ENCODE results near the gene NECAB2. TPM values are rescaled to one million over a fixed set of nuclear protein-coding genes. Genes with fewer than 3 reads are reported as not detected.

The NECAB2 gene
- total and polyA plus RNA-seq, 2 donors: 0.20 to 1.0 TPM

DNA sequence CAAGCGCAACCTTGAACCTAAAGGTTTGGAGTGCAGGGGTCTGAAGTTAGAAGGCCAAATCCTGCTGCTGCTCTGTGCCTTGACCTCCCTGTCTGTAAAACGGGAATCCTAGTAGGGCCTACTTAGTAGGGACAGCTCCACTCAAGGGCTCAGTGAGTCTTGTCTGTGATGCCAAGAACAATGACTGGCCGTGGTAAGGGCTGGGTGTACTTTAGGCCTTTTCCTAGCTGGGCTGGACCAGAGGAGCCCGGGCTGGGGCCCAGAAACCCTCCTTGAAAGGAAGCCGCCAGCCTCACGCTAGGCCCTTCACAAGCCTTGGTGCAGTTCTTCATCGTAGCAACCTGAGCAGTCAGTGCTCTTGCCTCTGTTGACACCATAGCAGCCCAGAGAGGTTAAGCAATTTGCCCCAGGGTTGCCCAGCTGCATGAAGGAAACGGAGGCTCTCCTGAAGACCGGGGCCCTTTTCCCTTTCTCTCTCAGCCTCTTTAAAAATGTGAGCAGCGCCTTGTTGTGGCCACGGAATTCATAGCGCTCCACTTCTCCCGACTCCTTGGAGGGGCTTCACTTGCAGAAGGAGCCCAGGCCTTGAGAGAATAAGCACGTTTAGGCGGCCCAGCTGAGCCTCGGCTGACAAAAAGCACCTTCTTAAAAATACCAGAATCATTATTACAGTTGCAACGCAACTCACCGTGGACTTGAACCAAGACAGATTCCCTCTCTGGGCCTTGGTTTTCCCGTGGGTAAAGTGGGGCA is 4.4 kb downstream of the NECAB2 start:
- Histone ChIP-seq H3K27ac (ENCODE audit: low read depth) (no peak overlapping the region), H3K4me1 (ENCODE audit: insufficient read depth) (no peaks in the 10 kb centered on the region), H3K36me3 (ENCODE audit: insufficient read depth) (no peaks in the 10 kb centered on the region), H3K4me3 (ENCODE audit: low read depth, low read length) (no peak overlapping the region)
- DNase-seq (ENCODE audit: extremely low spot score): no peak
- WGBS: 83% methylated on average over 19 of the region's 19 CpGs

DNA sequence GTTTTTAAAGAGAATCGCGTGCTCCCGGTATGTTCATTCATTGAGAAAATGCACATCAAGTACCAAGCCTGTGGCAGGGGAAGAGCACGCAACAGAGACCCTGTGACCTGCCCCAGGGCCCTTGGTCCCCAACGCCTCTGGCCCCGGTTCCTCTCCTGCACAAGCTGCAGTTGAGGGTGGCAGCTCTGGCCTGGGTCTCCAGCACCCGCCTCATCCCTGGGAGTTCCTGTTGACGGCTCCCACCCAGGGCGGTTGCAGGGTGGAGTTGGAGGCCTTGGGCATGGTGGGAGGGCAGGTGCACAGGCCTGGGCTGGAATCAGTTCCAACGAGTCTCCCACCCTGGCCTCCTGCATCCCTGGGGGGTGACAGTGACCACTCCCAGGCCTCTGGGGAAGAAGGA is 5.0 kb downstream of the NECAB2 start:
- no peak overlapping the region for H3K4me3 ChIP-seq (ENCODE audit: low read depth, low read length)
- H3K27ac ChIP-seq (ENCODE audit: low read depth): no peak overlapping the region
- DNase-seq (ENCODE audit: extremely low spot score): no peak
- no peaks in the 10 kb centered on the region for H3K4me1 ChIP-seq (ENCODE audit: insufficient read depth)
- H3K36me3 ChIP-seq (ENCODE audit: insufficient read depth): no peaks in the 10 kb centered on the region
- 82% methylated on average over 10 of the region's 10 CpGs for WGBS

DNA sequence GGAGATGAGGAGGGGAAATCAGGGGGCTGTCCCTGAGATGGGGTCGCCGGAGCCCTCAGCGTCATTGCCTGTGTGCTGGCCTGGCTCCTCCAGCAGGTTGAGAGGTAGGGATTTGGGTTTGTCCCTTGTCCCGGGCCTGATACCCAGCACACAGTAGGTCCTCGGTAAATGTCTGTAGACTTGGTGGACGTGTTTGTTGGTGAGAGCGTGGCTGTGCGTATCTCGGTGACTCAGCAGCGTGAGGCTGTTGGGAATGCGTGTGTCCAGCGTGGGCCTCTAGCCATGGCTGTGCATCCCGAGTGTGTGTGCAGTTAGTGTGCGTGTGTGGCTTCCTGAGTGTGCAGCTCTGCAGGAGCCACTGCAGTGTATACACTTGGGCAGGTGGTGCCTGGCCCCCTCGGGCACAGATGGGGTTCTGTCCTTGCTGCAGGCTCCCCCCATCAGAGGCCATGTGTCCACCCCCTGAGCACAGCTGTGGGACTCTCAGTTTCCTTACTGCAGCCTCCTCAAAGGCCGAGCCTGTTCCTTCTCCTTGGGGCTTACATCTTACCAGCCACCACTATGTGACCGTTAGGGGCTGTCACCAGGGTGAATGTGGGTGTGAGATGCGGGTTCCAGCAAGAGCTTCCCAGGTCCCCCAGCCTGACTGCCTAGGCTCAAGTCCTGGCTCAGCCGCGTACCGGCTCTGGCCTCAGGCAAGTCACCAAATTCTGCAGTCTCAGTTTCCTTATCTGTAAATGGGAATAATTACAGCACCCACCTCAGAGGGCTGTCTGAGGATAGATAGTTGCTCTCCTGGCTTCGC is 5.7 kb downstream of the NECAB2 start:
- no peak for DNase-seq (ENCODE audit: extremely low spot score)
- 80% methylated on average over 22 of the region's 22 CpGs for WGBS
- Histone ChIP-seq H3K4me1 (ENCODE audit: insufficient read depth) (no peaks in the 10 kb centered on the region), H3K4me3 (ENCODE audit: low read depth, low read length) (no peak overlapping the region), H3K36me3 (ENCODE audit: insufficient read depth) (no peaks in the 10 kb centered on the region), H3K27ac (ENCODE audit: low read depth) (no peak overlapping the region)

DNA sequence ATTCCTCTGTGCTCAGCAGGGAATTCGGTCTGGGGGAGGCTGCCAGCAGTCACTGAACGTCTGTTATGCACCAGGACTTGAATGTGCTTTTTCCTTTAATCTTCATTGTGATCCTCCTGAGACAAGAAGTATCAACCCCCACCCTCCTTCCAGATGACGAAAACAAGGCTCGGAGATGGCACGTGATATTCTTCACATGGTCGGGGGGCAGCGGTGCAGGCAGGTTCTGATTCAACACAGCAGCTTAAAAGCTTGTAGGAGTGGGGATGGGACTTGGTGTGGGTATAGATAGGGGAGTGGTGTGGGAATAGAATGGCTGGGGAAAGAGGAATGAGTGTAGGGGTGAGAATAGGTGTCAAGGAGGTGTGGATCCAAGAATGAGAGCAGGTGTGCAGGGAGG is 6.4 kb downstream of the NECAB2 start:
- WGBS: 32% methylated on average over 7 of the region's 7 CpGs
- H3K4me1 ChIP-seq (ENCODE audit: insufficient read depth): no peaks in the 10 kb centered on the region
- no peak for DNase-seq (ENCODE audit: extremely low spot score)

DNA sequence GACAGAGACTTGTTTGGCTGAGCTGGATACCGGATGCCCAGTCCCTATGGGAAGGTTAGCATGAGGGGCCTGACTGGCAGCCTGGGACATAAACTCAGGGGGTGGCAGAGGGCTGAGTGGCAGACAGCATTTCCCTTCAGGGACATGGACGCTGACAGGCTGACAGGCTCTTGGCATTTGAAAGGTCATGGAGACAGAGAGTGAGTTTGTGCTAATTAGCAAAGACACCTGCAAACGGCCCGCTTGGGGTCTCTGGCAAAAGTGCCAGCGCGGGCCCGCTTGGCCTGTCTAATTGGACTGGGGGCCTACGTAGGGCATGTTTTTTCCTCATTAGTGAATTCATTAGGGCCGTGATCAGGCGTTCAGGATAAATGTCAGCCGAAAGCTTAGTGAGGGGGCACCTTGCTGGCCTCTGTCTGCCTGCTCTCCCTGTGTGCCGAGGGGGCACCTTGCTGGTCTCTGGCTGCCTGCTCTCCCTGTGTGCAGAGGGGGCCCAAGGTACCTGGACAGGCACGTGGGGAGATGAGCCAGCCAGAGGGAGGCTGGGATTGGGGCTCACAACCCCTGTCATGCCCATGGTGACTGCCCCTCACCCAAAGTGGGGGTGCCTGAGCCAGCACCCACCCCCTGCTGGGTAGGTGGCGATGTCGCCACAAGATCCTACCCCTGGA is 7.7 kb downstream of the NECAB2 start:
- Histone ChIP-seq H3K36me3 (ENCODE audit: insufficient read depth) (no peaks in the 10 kb centered on the region), H3K27ac (ENCODE audit: low read depth) (no peak overlapping the region), H3K4me3 (ENCODE audit: low read depth, low read length) (no peak overlapping the region), H3K4me1 (ENCODE audit: insufficient read depth) (no peaks in the 10 kb centered on the region)
- WGBS: 82% methylated on average over 15 of the region's 15 CpGs
- DNase-seq (ENCODE audit: extremely low spot score): no peak

More for the DNA sequence above, 6.4 kb downstream of the NECAB2 start:
- Histone ChIP-seq H3K27ac (ENCODE audit: low read depth) (no peak overlapping the region), H3K4me3 (ENCODE audit: low read depth, low read length) (no peak overlapping the region), H3K36me3 (ENCODE audit: insufficient read depth) (no peaks in the 10 kb centered on the region)

DNA sequence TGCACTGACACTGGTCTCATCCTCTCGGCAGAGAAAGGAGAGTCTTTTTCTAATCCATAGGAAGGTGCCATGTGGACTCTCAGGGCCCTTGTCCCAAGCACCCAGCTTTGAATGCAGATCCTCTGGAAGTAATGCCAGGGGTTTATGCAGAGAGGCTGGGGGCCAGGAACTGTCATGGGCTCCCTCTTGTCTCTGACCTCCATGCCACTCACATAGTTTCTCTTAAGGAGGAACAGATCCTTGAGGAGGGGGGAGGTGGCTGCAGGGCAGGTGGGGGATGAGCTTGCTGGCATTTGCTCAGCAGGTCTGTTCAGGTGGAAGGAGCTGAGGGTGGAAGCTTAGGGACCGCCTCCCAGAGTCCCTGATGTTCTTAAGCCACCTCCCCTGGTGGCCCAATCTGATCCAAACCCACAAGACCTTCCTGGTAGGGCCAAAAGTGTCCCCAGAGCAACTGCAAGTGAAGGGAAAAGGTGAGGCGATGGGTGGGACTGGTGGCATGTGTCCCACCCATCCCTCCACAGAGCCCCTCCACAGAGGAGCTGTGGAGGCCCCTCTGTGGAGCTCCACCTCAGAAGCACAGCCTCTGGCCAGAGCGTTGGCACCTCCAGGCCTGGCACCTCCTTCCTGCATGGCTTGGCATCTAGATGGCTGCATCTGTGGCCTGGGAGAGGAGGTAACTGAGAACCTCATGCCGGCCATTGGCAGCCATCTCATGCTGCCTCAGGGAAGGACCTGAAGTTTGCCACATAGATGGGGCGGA is 9.2 kb downstream of the NECAB2 start:
- no peaks in the 10 kb centered on the region for H3K36me3 ChIP-seq (ENCODE audit: insufficient read depth)
- H3K4me1 ChIP-seq (ENCODE audit: insufficient read depth): no peaks in the 10 kb centered on the region
- H3K4me3 ChIP-seq (ENCODE audit: low read depth, low read length): no peak overlapping the region
- WGBS: 83% methylated on average over 6 of the region's 6 CpGs
- H3K27ac ChIP-seq (ENCODE audit: low read depth): no peak overlapping the region
- no peak for DNase-seq (ENCODE audit: extremely low spot score)

DNA sequence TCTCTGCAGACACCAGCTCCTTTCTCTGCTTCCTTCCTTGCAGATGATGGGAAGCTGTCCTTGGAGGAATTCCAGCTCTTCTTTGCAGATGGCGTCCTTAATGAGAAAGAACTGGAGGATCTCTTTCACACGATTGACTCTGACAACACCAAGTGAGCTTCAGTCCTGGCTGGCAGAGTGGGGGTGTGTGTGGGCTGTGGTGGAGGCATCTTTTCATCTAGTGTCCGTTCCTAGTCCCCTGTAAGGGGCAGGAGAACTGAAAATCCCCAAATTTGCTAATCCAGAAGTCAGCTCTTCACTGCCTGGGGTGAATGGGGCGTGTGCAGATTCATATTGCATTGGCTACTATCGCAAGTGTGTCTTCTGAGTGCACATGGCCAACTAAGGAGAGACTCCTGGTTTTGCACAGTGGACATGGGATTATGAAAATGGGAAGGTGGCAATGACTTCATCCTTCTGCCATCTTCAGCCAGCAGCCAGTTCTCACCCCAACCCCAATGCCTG is 10.4 kb downstream of the NECAB2 start:
- Histone ChIP-seq H3K36me3 (ENCODE audit: insufficient read depth) (no peaks in the 10 kb centered on the region), H3K27ac (ENCODE audit: low read depth) (no peak overlapping the region), H3K4me3 (ENCODE audit: low read depth, low read length) (no peak overlapping the region), H3K4me1 (ENCODE audit: insufficient read depth) (no peaks in the 10 kb centered on the region)
- 86% methylated on average over 5 of the region's 5 CpGs for WGBS
- DNase-seq (ENCODE audit: extremely low spot score): no peak

DNA sequence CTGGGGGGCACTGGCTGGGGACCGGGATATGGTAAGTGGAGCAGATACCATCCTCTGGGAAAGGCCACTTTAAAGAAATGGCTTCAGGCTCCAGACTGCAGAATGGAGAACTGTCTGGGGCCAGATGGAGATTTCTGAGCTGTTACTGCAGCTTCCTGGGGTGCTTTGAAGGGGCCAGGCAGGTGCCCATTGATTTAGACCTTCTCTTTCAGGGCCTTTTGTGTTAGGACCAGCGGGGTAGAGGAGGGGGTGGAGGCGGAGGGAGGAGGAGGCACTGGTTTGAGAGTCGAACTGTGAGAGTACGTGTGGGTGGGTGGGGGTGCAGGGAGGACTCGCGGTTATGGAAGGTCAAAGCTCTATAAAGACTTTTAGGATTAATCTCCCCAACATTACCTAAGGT is 11.4 kb downstream of the NECAB2 start:
- Histone ChIP-seq H3K36me3 (ENCODE audit: insufficient read depth) (no peaks in the 10 kb centered on the region), H3K4me3 (ENCODE audit: low read depth, low read length) (no peak overlapping the region), H3K27ac (ENCODE audit: low read depth) (no peak overlapping the region), H3K4me1 (ENCODE audit: insufficient read depth) (no peaks in the 10 kb centered on the region)
- DNase-seq (ENCODE audit: extremely low spot score): no peak
- WGBS: 92% methylated on average over 7 of the region's 7 CpGs

DNA sequence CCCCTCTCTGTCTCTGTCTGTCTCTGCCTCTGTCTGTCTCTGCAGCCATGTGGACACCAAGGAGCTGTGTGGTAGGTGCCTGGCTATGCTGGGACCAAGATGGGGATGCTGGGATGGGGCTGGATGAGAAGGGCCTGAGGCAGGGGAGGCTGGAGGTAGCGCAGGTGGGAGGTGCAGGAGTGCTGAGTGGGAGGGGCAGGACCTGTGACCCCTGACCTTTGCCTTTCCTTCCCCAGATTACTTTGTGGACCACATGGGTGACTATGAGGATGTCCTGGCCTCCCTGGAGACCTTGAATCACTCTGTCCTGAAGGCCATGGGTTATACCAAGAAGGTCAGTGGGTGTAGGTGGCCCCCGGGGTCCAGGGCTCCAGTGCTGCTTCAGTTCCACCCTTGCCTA is 12.8 kb downstream of the NECAB2 start:
- no peaks in the 10 kb centered on the region for H3K4me1 ChIP-seq (ENCODE audit: insufficient read depth)
- no peak overlapping the region for H3K4me3 ChIP-seq (ENCODE audit: low read depth, low read length)
- H3K27ac ChIP-seq (ENCODE audit: low read depth): no peak overlapping the region
- no peaks in the 10 kb centered on the region for H3K36me3 ChIP-seq (ENCODE audit: insufficient read depth)
- DNase-seq (ENCODE audit: extremely low spot score): no peak
- WGBS: 96% methylated on average over 2 of the region's 2 CpGs

DNA sequence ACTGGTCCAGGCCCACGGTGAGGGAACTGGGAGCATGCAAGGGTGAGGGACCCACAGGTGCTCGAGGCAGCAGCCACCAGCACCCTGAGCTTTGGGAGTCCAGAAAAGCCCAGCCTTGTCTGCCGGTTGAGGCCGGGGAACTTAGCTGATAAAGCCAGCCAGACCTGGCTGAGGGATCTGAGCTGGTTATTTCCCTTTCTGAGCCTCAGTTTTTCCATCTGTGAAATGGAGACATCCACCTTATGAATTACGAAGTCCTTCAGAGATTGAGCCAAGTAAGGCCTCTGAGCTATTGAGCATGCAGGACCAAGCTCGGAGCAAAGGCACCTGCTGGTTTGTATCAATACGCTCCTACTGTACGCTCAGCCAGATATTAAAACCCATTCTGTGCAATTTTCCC is 13.8 kb downstream of the NECAB2 start:
- no peak overlapping the region for H3K27ac ChIP-seq (ENCODE audit: low read depth)
- WGBS: 96% methylated on average over 8 of the region's 8 CpGs
- no peaks in the 10 kb centered on the region for H3K36me3 ChIP-seq (ENCODE audit: insufficient read depth)
- no peaks in the 10 kb centered on the region for H3K4me1 ChIP-seq (ENCODE audit: insufficient read depth)
- H3K4me3 ChIP-seq (ENCODE audit: low read depth, low read length): no peak overlapping the region
- DNase-seq (ENCODE audit: extremely low spot score): no peak

DNA sequence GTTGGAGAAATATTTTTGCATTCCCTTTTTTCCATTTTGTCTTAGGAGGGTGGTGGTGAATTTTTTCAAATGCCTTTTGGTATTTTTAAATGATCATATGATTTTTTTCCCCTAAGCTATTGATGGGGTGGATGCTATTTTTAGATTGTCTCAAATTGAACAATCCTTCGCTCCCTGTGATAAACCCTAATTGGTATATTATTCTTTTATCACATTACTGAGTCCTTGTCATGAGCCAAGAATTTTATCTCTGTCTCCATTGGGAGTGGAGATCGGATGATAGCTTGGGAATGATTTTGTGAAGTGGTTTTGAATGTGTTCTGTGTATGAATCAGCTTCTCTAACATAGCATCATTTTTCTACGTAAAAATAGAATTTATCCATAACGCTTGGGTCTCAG is 15.4 kb downstream of the NECAB2 start:
- no peak overlapping the region for H3K27ac ChIP-seq (ENCODE audit: low read depth)
- H3K36me3 ChIP-seq (ENCODE audit: insufficient read depth): no peaks in the 10 kb centered on the region
- H3K4me3 ChIP-seq (ENCODE audit: low read depth, low read length): no peak overlapping the region
- WGBS: 56% methylated on average over 4 of the region's 4 CpGs
- DNase-seq (ENCODE audit: extremely low spot score): no peak
- no peaks in the 10 kb centered on the region for H3K4me1 ChIP-seq (ENCODE audit: insufficient read depth)

DNA sequence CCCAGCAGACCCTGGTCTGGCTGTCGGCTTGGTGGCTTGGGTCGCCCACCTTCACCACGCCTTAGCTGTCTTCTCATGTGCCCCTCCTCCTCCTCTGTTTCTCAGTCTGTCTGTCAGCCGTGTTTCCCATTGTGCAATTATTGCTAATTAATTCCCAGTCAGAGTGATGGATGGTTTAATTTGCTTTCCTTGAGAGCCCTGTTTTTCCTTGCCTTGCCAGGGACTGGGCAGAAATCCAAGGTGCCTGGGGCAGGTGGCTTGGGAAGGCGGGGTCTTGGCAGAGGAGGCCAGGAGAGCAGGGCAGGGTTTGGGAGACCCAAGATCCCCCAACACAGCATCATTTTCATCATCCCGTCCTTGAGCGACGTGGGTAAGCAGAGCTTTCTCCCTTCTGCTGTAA is 21.3 kb downstream of the NECAB2 start:
- H3K4me1 ChIP-seq (ENCODE audit: insufficient read depth): no peaks in the 10 kb centered on the region
- no peak overlapping the region for H3K4me3 ChIP-seq (ENCODE audit: low read depth, low read length)
- WGBS: 83% methylated on average over 8 of the region's 8 CpGs
- DNase-seq (ENCODE audit: extremely low spot score): no peak
- H3K36me3 ChIP-seq (ENCODE audit: insufficient read depth): no peaks in the 10 kb centered on the region
- H3K27ac ChIP-seq (ENCODE audit: low read depth): no peak overlapping the region

DNA sequence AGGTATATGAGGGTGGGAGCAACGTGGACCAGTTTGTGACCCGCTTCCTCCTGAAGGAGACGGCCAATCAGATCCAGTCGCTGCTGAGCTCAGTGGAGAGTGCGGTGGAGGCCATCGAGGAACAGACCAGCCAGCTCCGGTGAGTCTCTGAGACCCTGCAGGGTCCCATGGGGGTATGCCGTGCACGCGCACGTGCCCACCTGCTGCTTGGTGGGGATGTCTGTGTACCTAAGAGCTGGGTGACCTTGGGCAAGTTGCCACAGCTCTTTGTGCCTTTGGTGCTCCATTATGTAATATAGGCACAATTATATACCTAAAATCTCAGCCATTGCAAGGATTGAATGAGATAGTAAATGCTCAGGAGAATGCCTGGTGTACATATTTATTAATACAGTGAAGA is 22.4 kb downstream of the NECAB2 start:
- DNase-seq (ENCODE audit: extremely low spot score): no peak
- no peak overlapping the region for H3K4me3 ChIP-seq (ENCODE audit: low read depth, low read length)
- no peaks in the 10 kb centered on the region for H3K4me1 ChIP-seq (ENCODE audit: insufficient read depth)
- H3K27ac ChIP-seq (ENCODE audit: low read depth): no peak overlapping the region
- WGBS: 89% methylated on average over 11 of the region's 11 CpGs
- H3K36me3 ChIP-seq (ENCODE audit: insufficient read depth): no peaks in the 10 kb centered on the region
